NB4 (cell line): Measurements from ENCODE around the gene GRID1.

Source experiments
- DNase-seq: peaks from one replicate; pipeline ENCODE4 v3.0.0; 2010; ENCODE audit warnings: low read depth
- H3K4me3 ChIP-seq: one replicate; pipeline ENCODE4 v1.5.1; 2011; ENCODE audit warnings: mild to moderate bottlenecking, low read depth, low read length, moderate library complexity
- MYC ChIP-seq: IDR thresholded peaks from 2 replicates; pipeline ENCODE4 v1.6.1; 2011; ENCODE audit warnings: low read depth, low read length
- POLR2A ChIP-seq: IDR thresholded peaks from 2 replicates; pipeline ENCODE4 v1.6.1; 2011; ENCODE audit warnings: mild to moderate bottlenecking; ENCODE audit not compliant: insufficient read length; ENCODE audit errors: extremely low read depth
- TF ChIP-seq, protein P1 (sequence below): IDR thresholded peaks from one replicate; pipeline ENCODE4 v1.5.1; 2012; ENCODE audit warnings: low read depth, low read length
- TF ChIP-seq, protein P2 (sequence below): IDR thresholded peaks from 2 replicates; pipeline ENCODE4 v1.6.1; 2011; ENCODE audit warnings: low read depth, low read length

The GRID1 gene

DNA sequence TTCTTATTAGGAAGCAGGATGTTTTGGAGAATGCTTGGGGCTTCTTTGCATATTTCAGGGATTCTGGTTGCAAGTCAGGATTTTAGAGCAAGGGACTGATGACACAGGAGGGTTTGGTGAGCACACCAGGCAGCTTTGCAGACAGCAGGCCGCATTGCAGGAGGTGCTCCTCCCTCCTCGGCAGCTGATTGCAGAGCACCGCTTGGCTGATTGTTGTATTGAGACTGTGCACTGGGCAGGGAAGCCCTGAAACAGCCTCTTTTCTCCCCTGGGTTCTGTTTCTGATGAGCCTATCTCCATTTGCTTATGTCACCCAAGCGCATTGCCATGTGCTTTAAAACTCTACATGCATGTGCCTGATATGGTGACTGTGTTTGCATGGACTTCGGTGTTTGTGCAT is 769.6 kb downstream of the GRID1 start:
- TF ChIP-seq MYC = no peak
- no peak for TF ChIP-seq POLR2A
- TF ChIP-seq, protein P1, sequence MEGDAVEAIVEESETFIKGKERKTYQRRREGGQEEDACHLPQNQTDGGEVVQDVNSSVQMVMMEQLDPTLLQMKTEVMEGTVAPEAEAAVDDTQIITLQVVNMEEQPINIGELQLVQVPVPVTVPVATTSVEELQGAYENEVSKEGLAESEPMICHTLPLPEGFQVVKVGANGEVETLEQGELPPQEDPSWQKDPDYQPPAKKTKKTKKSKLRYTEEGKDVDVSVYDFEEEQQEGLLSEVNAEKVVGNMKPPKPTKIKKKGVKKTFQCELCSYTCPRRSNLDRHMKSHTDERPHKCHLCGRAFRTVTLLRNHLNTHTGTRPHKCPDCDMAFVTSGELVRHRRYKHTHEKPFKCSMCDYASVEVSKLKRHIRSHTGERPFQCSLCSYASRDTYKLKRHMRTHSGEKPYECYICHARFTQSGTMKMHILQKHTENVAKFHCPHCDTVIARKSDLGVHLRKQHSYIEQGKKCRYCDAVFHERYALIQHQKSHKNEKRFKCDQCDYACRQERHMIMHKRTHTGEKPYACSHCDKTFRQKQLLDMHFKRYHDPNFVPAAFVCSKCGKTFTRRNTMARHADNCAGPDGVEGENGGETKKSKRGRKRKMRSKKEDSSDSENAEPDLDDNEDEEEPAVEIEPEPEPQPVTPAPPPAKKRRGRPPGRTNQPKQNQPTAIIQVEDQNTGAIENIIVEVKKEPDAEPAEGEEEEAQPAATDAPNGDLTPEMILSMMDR = no peak
- TF ChIP-seq, protein P2, sequence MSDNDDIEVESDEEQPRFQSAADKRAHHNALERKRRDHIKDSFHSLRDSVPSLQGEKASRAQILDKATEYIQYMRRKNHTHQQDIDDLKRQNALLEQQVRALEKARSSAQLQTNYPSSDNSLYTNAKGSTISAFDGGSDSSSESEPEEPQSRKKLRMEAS = no peak
- DNase-seq = no peak

DNA sequence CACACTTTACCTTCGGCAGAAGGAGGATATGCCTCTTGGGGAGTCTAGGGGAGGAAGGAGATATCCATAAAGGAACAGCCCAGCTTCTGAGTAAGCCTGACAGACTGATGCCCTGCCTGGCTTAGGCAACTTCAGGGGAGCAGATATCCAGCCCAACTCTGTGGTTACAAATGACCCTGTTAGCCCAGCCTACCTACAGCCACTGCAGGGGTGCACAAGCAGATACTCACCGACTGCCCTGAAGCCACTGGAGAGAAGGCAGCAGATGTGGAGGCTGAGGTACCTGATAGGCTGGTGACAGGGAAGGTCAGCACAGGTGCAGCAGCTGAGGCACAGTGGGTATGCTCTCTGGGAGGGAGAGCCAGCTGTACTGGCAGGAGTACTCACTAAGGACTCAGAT is 770.2 kb downstream of the GRID1 start:
- no peak overlapping the region for H3K4me3 ChIP-seq
- DNase-seq = no peak
- TF ChIP-seq MYC = no peak
- TF ChIP-seq, protein P2 = no peak
- TF ChIP-seq, protein P1 = no peak
- TF ChIP-seq POLR2A = no peak

More for the DNA sequence above, 769.6 kb downstream of the GRID1 start:
- no peak overlapping the region for H3K4me3 ChIP-seq

DNA sequence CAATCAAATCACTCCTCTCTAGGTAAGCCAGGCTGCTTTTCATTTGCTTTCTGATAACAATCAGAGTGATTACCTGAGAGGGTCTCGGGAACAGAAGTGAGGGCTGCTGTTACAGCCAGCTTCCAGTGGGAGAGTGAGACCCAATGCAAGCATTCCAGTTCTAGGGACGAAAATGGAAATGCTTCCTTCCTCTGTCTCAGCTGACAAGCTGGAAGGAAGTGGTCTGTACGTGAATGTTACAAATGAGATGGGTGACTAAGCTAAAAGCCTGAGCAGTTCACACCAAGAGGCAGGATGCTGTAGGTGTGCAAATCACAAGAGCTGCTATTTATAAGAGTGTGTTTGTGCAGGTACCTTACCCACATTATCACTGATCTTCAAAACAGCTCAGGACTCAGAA is 772.4 kb downstream of the GRID1 start:
- H3K4me3 ChIP-seq = no peak overlapping the region
- no peak for DNase-seq
- no peak for TF ChIP-seq POLR2A
- TF ChIP-seq, protein P1 = no peak
- TF ChIP-seq MYC = no peak
- TF ChIP-seq, protein P2 = no peak

DNA sequence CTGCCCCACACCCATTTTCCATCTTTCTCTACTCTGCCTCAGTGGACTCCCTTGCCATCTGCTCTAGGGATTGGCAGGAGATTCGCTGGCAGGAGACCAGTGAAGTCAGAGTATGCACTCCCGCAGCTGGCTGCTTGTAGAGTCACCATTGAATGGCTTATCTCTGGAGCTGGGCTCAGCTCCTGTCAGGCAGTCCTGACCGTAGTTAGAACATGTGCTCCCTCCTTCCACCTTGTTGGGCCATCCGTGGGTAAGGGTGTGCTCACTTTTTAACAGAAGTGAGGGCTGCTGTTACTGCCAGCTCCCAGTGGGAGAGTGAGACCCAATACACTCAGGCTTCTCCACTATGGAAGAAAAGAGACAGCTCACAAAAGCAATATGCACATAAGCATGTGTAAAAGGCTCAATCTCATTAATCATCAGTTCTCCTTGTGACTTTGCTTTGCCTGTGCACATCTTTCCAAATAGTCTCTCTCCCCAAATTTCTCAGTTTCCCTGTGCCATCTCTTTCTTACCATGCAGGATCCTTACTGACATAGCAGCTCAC is 773.3 kb downstream of the GRID1 start:
- TF ChIP-seq, protein P2 = no peak
- TF ChIP-seq POLR2A = no peak
- no peak for TF ChIP-seq MYC
- TF ChIP-seq, protein P1 = no peak
- H3K4me3 ChIP-seq = no peak overlapping the region
- no peak for DNase-seq

DNA sequence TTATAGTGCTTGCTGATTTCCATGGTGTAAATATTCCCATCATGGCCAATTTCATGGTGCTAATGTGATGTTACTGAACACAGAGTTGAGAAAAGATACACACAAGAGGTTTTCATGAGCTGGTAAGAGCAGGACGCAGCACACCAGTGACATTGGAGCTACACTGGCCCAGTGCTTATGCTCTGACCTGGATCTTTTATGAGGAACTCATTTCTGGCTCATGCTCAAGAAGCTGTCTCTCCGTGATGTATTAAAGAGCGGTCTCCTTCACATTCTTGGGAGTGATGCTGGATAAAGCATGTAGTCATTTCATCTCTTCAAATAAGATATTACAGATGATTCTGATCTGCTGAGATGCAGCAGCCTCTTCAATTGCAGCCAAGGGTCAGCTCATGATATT is 785.2 kb downstream of the GRID1 start:
- DNase-seq = no peak

More for the DNA sequence above, 785.2 kb downstream of the GRID1 start:
- TF ChIP-seq, protein P2 = no peak
- TF ChIP-seq, protein P1 = no peak
- TF ChIP-seq MYC = no peak
- TF ChIP-seq POLR2A = no peak
- no peak overlapping the region for H3K4me3 ChIP-seq
